ENCODE data around the gene KDM1B. TPM values are rescaled to one million over a fixed set of nuclear protein-coding genes. Genes with fewer than 3 reads are reported as not detected.

Gene KDM1B
- total and polyA plus RNA-seq, 2 donors (not counting 3 experiments of a cell fraction or from before 2014, with no cell fraction given), result 3.0 to 10.8 TPM

DNA sequence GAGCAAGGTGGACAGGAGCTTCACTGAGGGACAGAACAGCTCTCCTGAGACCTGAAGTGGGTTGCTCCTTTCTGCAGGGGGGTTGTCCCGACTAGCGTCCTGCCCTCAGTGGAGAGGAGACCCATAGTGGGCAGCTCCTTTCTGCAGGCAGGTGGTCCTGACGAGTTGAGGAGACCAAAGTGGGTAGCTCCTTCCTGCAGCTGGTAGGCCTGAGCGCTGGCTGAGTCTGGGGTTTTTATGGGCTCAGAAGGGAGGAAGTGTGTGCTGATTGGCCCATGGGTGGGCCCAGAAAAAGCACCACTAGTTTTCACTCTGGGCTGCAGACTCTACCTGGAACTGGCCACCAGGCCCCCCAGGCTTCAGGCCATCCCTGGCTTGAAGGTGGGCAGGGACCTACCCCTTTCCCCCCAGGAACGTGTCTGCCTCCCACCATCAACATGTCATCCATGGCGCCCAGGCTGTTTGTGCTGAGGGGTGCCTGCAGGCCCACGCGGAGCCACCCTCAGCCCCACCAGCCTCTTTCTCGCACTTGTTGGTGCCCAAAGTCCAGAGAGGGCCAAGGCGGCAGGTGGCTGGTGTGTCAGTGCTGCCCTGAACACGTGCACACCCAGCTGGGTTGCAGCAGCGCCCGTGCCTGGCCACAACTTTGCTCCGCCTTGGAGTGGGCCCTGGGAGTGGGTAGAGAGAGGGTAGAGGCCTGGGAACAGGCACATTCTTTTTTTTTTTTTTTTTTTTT, 110.7 kb downstream of the KDM1B start:
- POLR2A ChIA-PET, result interaction anchor here (0.7 kb wide), 1 partner anchor 523 kb away, joined by 3 read pairs; no protein-coding TSS in a partner anchor

More for the DNA sequence above, 110.7 kb downstream of the KDM1B start:
- peaks cover 20% of the 10 kb centered on the region for H3K4me1 ChIP-seq (ENCODE audit: control insufficient read depth, extremely low read depth, insufficient read depth, low read length)
- H3K9me3 ChIP-seq (replicated peaks; ENCODE audit: control insufficient read depth, insufficient read depth, low read length), result no peaks in the 10 kb centered on the region
- no peak overlapping the region for H3K4me2 ChIP-seq (ENCODE audit: insufficient read depth, low read length)
- H3K79me2 ChIP-seq (ENCODE audit: control insufficient read depth, insufficient read depth, low read length), result peaks cover 31% of the 10 kb centered on the region
- no peaks in the 10 kb centered on the region for H3K36me3 ChIP-seq (ENCODE audit: control insufficient read depth in 2 of 2, extremely low read depth in 1 of 2, insufficient read depth in 2 of 2, low read length in 2 of 2)
- H3K9ac ChIP-seq (replicated peaks; ENCODE audit: extremely low read depth, insufficient read depth, low read length), result no peak overlapping the region
- dilution Hi-C loops (cut with MboI; ENCODE audit: extremely low pct_ligation_motif_present, low sequenced_read_pairs) (no loop called here), intact Hi-C loops (cut with micrococcal nuclease) (loop anchor here (5.0 kb wide), 1 partner anchor 879 kb away; no protein-coding TSS in a partner anchor)
- CTCF ChIA-PET, result interaction anchor here (1.7 kb wide), 1 partner anchor 15 kb away, joined by 4 read pairs; no protein-coding TSS in a partner anchor
- TF ChIP-seq, protein P1, sequence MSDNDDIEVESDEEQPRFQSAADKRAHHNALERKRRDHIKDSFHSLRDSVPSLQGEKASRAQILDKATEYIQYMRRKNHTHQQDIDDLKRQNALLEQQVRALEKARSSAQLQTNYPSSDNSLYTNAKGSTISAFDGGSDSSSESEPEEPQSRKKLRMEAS (IDR thresholded peaks at IDR 0.05; ENCODE audit: insufficient read depth, insufficient read length), result no peak
- no peak for TF ChIP-seq POLR2AphosphoS5 (IDR thresholded peaks at IDR 0.05; ENCODE audit: insufficient read depth, low read depth, low read length)
- no peak for TF ChIP-seq MYC (IDR thresholded peaks at IDR 0.05; ENCODE audit: low read depth, low read length)
- no peak for TF ChIP-seq JUN (IDR thresholded peaks at IDR 0.05; ENCODE audit: borderline replicate concordance, insufficient read depth, insufficient read length, low read depth)
- no peak for TF ChIP-seq EZH2 (IDR thresholded peaks at IDR 0.05; ENCODE audit: borderline replicate concordance, low read depth, low read length, severe bottlenecking)
- TF ChIP-seq GATA2 (IDR thresholded peaks at IDR 0.05; ENCODE audit: insufficient read depth, insufficient read length, low read depth, low read length), result no peak
- TF ChIP-seq POLR2A (IDR thresholded peaks at IDR 0.05; ENCODE audit: low read depth, low read length), result no peak
- TF ChIP-seq FOS (IDR thresholded peaks at IDR 0.05; ENCODE audit: borderline replicate concordance, insufficient read depth, low read length), result no peak
- no peak for TF ChIP-seq CTCF (IDR thresholded peaks at IDR 0.05; ENCODE audit: extremely low read depth in 1 of 2, insufficient read depth in 1 of 2, low read depth in 1 of 2, low read length in 2 of 2)
- no peak overlapping the region for H2AFZ ChIP-seq (ENCODE audit: low read depth, low read length)
- no peak for FAIRE-seq
- H3K27me3 ChIP-seq (ENCODE audit: control insufficient read depth in 2 of 2, insufficient read depth in 2 of 2, low read length in 2 of 2), result peaks cover 6 to 8% of the 10 kb centered on the region in 2 experiments
- peaks cover 4% of the 10 kb centered on the region for H4K20me1 ChIP-seq (replicated peaks; ENCODE audit: control insufficient read depth, extremely low read depth, insufficient read depth, low read length)
- H3K4me3 ChIP-seq (replicated peaks in 1 of 3; ENCODE audit: insufficient read depth in 1 of 3, low read depth in 1 of 3, low read length in 3 of 3), result no peak overlapping the region
- BruUV-seq (replicated peaks), result no TSS peak
- H3K9me1 ChIP-seq (replicated peaks; ENCODE audit: control insufficient read depth, extremely low read depth, insufficient read depth, low read length), result no peaks in the 10 kb centered on the region
- no peak for DNase-seq (ENCODE audit: low read depth, low spot score)
- no peak overlapping the region for H3K27ac ChIP-seq (ENCODE audit: insufficient read depth, low read depth, low read length)
